H1 (cell line): ENCODE results near the gene RBBP9. TPM values are rescaled to one million over a fixed set of nuclear protein-coding genes. Genes with fewer than 3 reads are reported as not detected.

Experiments
- CTBP2 ChIP-seq: IDR thresholded peaks from 2 replicates; pipeline ENCODE4 v1.7.0; 2011; ENCODE audit warnings: borderline replicate concordance, mild to moderate bottlenecking, moderate library complexity, mixed read lengths, low read length; ENCODE audit not compliant: insufficient read depth, insufficient read length
- GTF2F1 ChIP-seq: IDR thresholded peaks from 2 replicates; pipeline ENCODE4 v1.6.1; 2012; ENCODE audit warnings: low read depth, low read length, improper control_type of control experiment, borderline replicate concordance
- MAFK ChIP-seq: IDR thresholded peaks from 2 replicates; pipeline ENCODE4 v1.6.1; 2012; ENCODE audit warnings: low read depth, mild to moderate bottlenecking, improper control_type of control experiment, low read length
- polyA plus RNA-seq, 7 experiments: library from polyadenylated mRNA; depleted of rRNA in 3 of 7; stranded (reverse) in 5 of 7; unstranded in 2 of 7; fragments of >200 nt in 5 of 7; fragments of 200-250 nt in 2 of 7; gene quantifications; 1 replicate in 5 of 7; 2 replicates in 1 of 7; 4 replicates in 1 of 7; pipeline versions ENCODE4 v1.2.1 to v1.2.3, GENCODE V29; 2011 to 2013; ENCODE audit warnings: missing spikeins in 2 of 7, mixed read lengths in 2 of 7
- total RNA-seq: library from RNA; stranded (reverse); fragmentation: NEBNext Ultra II Directional; extraction: Animal tissue kit (Norgen Biotek cat#: 25700); gene quantifications from 2 replicates; pipeline ENCODE4 v1.2.1, GENCODE V29; 2021

RBBP9 gene
- total and polyA plus RNA-seq, 2 of the 8 experiments (the other 6 are each of a cell fraction or from before 2014, with no cell fraction given) = 9.5 to 13.5 TPM

- TF ChIP-seq GTF2F1 (no peak), CTBP2 (no peak), MAFK (no peak)
Observed at GRCh38 chr20:18523066-18523465, 26.0 kb upstream of the RBBP9 start (continued).
